ENCODE results near the gene XYLT2.

Gene XYLT2

GRCh38 chr17:50388728-50389127, 42.8 kb downstream of the XYLT2 start:
- DNase-seq (ENCODE audit: low spot score) = no peak
- in situ Hi-C loops (cut with MboI; ENCODE audit: low pct_unique_long_range_greater_than_20kb, low sequenced_read_pairs, unreplicated experiment) = no loop called here
- TF ChIP-seq CTCF (IDR thresholded peaks at IDR 0.05; ENCODE audit: extremely low read depth, insufficient read depth, missing control alignments) = no peak

DNA sequence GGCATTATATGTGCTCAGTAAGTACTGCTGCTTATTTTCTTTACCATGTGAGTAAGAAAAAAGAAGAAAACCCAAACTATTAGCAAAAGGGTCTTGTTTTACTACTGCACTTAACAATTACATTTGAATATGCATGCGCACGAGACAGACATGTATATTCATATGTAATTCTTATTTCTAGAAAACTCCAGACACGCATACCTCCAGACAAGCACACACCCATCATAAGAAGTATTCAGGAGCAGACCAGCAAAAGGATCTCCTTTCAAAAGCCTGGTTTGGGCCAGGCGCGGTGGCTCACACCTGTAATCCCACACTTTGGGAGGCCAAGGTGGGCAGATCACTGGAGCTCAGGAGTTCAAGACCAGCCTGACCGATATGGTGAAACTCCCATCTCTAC, 43.6 kb downstream of the XYLT2 start:
- in situ Hi-C loops (cut with MboI; ENCODE audit: low pct_unique_long_range_greater_than_20kb, low sequenced_read_pairs, unreplicated experiment) = no loop called here
- no peak for TF ChIP-seq CTCF (IDR thresholded peaks at IDR 0.05; ENCODE audit: extremely low read depth, insufficient read depth, missing control alignments)
- no peak for DNase-seq (ENCODE audit: low spot score)

DNA sequence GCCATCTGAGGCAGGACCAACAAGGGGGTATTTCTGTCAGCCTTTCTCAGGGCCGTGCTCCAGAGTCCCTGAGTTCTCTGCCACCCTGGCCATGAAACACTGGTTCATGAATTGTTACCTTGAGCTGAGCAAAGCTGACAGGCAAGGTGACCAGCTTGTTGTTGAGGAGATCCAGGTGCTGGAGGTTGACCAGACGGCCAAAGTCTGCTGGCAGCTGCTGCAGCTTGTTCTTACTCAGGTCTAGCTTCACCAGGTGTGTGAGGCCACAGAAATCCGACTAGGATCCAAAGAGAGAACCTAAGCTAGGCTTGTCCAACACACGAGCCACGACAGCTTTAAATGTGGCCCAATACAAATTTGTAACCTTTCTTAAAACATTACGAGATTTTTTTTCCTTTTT, 46.7 kb downstream of the XYLT2 start:
- no peak for DNase-seq (ENCODE audit: low spot score)
- no peak for TF ChIP-seq CTCF (IDR thresholded peaks at IDR 0.05; ENCODE audit: extremely low read depth, insufficient read depth, missing control alignments)
- in situ Hi-C loops (cut with MboI; ENCODE audit: low pct_unique_long_range_greater_than_20kb, low sequenced_read_pairs, unreplicated experiment) = no loop called here

- no peak for TF ChIP-seq CTCF (IDR thresholded peaks at IDR 0.05; ENCODE audit: extremely low read depth, insufficient read depth, missing control alignments)
- no peak for DNase-seq (ENCODE audit: low spot score)
- in situ Hi-C loops (cut with MboI; ENCODE audit: low pct_unique_long_range_greater_than_20kb, low sequenced_read_pairs, unreplicated experiment) = no loop called here
These were observed 47.8 kb downstream of the XYLT2 start for GRCh38 chr17:50393700-50394099.

DNA sequence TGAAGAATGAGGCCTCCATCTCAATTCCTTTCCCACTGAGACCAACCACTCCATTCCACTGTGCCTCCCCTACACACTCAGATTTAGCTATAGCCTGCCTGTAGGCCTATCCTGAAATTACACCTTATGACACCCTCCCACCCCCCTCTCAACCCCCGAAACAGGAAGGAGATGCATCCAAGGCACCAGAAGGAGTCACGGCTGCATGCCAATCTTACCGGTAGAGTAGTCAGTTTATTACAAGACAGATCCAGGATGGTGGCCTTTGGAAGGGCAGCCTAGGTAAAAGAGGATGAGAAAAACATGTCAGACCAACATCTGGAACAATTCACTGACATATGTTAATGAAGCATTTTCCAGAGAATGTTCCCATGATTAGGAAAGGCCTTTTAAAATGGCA, 48.8 kb downstream of the XYLT2 start:
- no peak for TF ChIP-seq CTCF (IDR thresholded peaks at IDR 0.05; ENCODE audit: extremely low read depth, insufficient read depth, missing control alignments)
- in situ Hi-C loops (cut with MboI; ENCODE audit: low pct_unique_long_range_greater_than_20kb, low sequenced_read_pairs, unreplicated experiment) = no loop called here
- no peak for DNase-seq (ENCODE audit: low spot score)

DNA sequence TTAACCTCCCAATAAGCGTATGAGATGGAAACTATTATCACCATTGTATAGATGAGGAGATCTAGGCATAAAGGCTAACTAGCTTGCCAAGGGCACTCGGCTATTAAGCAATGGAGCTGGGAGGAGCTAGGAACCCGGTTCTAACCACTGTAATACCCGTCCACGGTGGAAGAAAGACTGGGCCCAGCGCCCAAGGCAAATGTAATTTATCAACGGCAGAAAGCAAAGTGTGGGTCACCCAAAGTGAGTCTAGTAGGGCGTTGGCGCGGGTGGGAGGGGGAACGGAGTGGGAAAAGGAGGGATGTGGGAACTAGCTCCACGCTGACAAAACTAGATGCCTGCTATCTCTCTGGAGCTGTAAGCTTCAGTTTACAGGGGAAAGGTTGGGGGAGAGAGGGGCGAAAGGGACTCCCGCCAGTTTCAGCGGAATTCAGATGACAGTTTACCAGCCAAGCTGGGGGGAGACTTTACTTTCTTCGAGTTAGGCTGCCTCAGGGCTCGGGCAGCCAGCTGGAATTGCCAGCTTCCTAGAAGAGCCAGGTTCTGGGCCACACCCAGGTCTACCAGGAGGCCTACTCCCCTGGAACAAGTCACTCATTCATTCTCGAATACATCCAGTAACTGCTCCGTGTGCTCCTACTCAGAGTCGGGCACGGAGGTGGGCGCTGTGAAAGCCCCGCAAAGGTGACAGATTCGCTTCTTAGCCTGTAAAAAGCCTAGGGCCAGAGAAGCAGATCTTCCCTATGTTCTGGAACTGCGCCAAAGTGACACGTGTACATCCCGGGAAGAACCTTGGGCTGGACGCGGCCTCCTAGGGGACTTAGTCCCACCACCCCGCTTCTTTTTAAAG, 50.6 kb downstream of the XYLT2 start:
- in situ Hi-C loops (cut with MboI; ENCODE audit: low pct_unique_long_range_greater_than_20kb, low sequenced_read_pairs, unreplicated experiment) = no loop called here
- DNase-seq (ENCODE audit: low spot score) = no peak
- no peak for TF ChIP-seq CTCF (IDR thresholded peaks at IDR 0.05; ENCODE audit: extremely low read depth, insufficient read depth, missing control alignments)
